DND-41 (cell line): ENCODE measurements around the gene SHD.

ENCODE experiments used
- CTCF ChIP-seq: IDR thresholded peaks from 2 replicates; pipeline ENCODE4 v1.5.1; 2012; ENCODE audit warnings: borderline replicate concordance, low read length, moderate library complexity, mild to moderate bottlenecking; ENCODE audit not compliant: poor library complexity, severe bottlenecking; ENCODE audit errors: extremely low read depth
- EZH2 ChIP-seq: IDR thresholded peaks from 3 replicates; pipeline ENCODE4 v1.6.1; 2012; ENCODE audit warnings: borderline replicate concordance, low read depth, mild to moderate bottlenecking, moderate library complexity, low read length, inconsistent platforms; ENCODE audit not compliant: severe bottlenecking

GRCh38 chr19:4313847-4314490 is 34.9 kb downstream of the SHD start:
- TF ChIP-seq CTCF (no peak), EZH2 (no peak)
